ENCODE results near the gene CHMP2B. TPM values are rescaled to one million over a fixed set of nuclear protein-coding genes. Genes with fewer than 3 reads are reported as not detected.

CHMP2B gene
- total and polyA plus RNA-seq, 2 experiments from 2014 or later, result 45.1 to 130 TPM

DNA sequence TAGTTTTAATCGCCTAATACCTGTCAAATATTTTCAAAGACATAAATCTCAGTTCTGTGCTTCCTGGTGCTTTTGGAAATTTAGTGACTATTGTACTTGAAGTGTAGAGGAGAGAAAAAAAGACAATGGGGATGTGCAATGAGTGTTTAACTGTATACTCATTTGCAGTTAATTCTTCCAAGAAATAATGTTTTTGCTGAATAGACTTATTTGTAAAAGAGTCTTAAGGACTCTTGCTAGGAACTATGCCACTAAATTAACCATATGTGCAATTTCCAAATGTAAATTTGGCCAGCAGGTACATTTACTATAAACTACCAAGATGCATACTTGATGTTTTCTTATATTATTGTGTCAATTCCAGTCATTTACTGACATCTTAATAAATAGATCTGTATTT, 2.0 kb downstream of the CHMP2B start (continued):
- TF ChIP-seq ETS1 (IDR thresholded peaks at IDR 0.05) (no peak), JUNB (IDR thresholded peaks at IDR 0.05; ENCODE audit: unreplicated experiment) (no peak), ZNF114 (CRISPR knock-in tag; IDR thresholded peaks at IDR 0.05) (no peak), POLR2AphosphoS5 (IDR thresholded peaks at IDR 0.05; ENCODE audit: low read depth) (no peak)

- no peaks in the 10 kb centered on the region for H3K27me3 Mint-ChIP-seq (ENCODE audit: insufficient read depth, low read depth, poor library complexity)
- Histone ChIP-seq H4K20me1 (replicated peaks; ENCODE audit: insufficient read depth) (0 out of 2 replicates have a peak, but pooled peaks cover 8% of the 10 kb centered on the region), H3K36me3 (ENCODE audit: insufficient read depth) (no peaks in the 10 kb centered on the region; the same call in 1 of the 2 replicates), H3K27me3 (ENCODE audit: insufficient read depth) (no peaks in the 10 kb centered on the region), H3K4me1 (ENCODE audit: insufficient read depth) (peaks cover 15% of the 10 kb centered on the region), H3K4me3 (no peak overlapping the region), H3F3A (replicated peaks; ENCODE audit: low read depth) (no peaks in the 10 kb centered on the region), H3K27ac (ENCODE audit: low read depth) (no peak overlapping the region), H3K9me2 (ENCODE audit: insufficient read depth) (peaks cover 4% of the 10 kb centered on the region; the same call in 1 of the 2 replicates), H3K79me2 (replicated peaks; ENCODE audit: insufficient read depth) (peaks cover 99% of the 10 kb centered on the region), H2AFZ (no peak overlapping the region), H3K4me2 (no peak overlapping the region)
- peaks cover 19% of the 10 kb centered on the region; the same call in 2 of the 3 replicates for H3K36me3 Mint-ChIP-seq (ENCODE audit: low read depth)
- H3K27ac Mint-ChIP-seq, result no peak overlapping the region
- H3K4me3 Mint-ChIP-seq, result no peak overlapping the region
- DNase-seq (ENCODE audit: low spot score), result peak; percentile 6
- ATAC-seq, result 0 out of 3 replicates have a peak, but pooled peaks have one; percentile 25
- peaks cover 4% of the 10 kb centered on the region; the same call in 2 of the 3 replicates for H3K9me3 Mint-ChIP-seq
- peaks cover 36% of the 10 kb centered on the region for H3K4me1 Mint-ChIP-seq
- no peak for TF ChIP-seq CTCF (conservative IDR thresholded peaks at IDR 0.05; ENCODE audit: low read depth in 2 of 2)
- no peak for TF ChIP-seq EZH2phosphoT487 (IDR thresholded peaks at IDR 0.05; ENCODE audit: unreplicated experiment)
- TF ChIP-seq POLR2AphosphoS5 (IDR thresholded peaks at IDR 0.05; ENCODE audit: low read depth), result no peak
- no peak for TF ChIP-seq JUNB (IDR thresholded peaks at IDR 0.05; ENCODE audit: unreplicated experiment)
- TF ChIP-seq ZNF331 (CRISPR knock-in tag; IDR thresholded peaks at IDR 0.05; ENCODE audit: low read depth), result no peak
- no peak for TF ChIP-seq STAT1 (IDR thresholded peaks at IDR 0.05; ENCODE audit: unreplicated experiment)
- TF ChIP-seq CREB1 (CRISPR knock-in tag; IDR thresholded peaks at IDR 0.05; ENCODE audit: low read depth), result no peak
- TF ChIP-seq, protein P1, sequence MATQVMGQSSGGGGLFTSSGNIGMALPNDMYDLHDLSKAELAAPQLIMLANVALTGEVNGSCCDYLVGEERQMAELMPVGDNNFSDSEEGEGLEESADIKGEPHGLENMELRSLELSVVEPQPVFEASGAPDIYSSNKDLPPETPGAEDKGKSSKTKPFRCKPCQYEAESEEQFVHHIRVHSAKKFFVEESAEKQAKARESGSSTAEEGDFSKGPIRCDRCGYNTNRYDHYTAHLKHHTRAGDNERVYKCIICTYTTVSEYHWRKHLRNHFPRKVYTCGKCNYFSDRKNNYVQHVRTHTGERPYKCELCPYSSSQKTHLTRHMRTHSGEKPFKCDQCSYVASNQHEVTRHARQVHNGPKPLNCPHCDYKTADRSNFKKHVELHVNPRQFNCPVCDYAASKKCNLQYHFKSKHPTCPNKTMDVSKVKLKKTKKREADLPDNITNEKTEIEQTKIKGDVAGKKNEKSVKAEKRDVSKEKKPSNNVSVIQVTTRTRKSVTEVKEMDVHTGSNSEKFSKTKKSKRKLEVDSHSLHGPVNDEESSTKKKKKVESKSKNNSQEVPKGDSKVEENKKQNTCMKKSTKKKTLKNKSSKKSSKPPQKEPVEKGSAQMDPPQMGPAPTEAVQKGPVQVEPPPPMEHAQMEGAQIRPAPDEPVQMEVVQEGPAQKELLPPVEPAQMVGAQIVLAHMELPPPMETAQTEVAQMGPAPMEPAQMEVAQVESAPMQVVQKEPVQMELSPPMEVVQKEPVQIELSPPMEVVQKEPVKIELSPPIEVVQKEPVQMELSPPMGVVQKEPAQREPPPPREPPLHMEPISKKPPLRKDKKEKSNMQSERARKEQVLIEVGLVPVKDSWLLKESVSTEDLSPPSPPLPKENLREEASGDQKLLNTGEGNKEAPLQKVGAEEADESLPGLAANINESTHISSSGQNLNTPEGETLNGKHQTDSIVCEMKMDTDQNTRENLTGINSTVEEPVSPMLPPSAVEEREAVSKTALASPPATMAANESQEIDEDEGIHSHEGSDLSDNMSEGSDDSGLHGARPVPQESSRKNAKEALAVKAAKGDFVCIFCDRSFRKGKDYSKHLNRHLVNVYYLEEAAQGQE (IDR thresholded peaks at IDR 0.05; ENCODE audit: unreplicated experiment), result no peak
- TF ChIP-seq ZNF462 (CRISPR knock-in tag; IDR thresholded peaks at IDR 0.05), result no peak
- TF ChIP-seq NANOG (IDR thresholded peaks at IDR 0.05; ENCODE audit: borderline replicate concordance), result no peak
These were observed 6.7 kb downstream of the CHMP2B start for GRCh38 chr3:87233805-87234204.
